ENCODE measurements around the gene BCAN.

BCAN gene

GRCh38 chr1:156692441-156692924 is 50.6 kb downstream of the BCAN start:
- no peak for DNase-seq (ENCODE audit: low read depth, low spot score)
- no peak overlapping the region for H3K4me3 ChIP-seq (ENCODE audit: low read depth, low read length)
- TF ChIP-seq CTCF (IDR thresholded peaks at IDR 0.05; ENCODE audit: insufficient read depth, low read length, missing control alignments): no peak
- POLR2A ChIA-PET: interaction anchor here (2.0 kb wide), 1 partner anchor 13 kb away, joined by 8 read pairs; the partner anchor contains the start of gene CRABP2
- CTCF ChIA-PET: interaction anchor here (3.9 to 49.8 kb wide), 7 partner anchors 17 to 197 kb away, joined by 48 to 2951 read pairs (median 217); partner anchors contain the start of genes CRABP2, INSRR, ISG20L2 and METTL25B

- no peak for DNase-seq (ENCODE audit: low read depth, low spot score)
- CTCF ChIA-PET: interaction anchor here (1.8 to 49.8 kb wide), 7 partner anchors 17 to 196 kb away, joined by 11 to 2951 read pairs (median 217); partner anchors contain the start of genes CRABP2, INSRR, ISG20L2 and METTL25B
- no peak overlapping the region for H3K4me3 ChIP-seq (ENCODE audit: low read depth, low read length)
- POLR2A ChIA-PET: no interaction called here
- no peak for TF ChIP-seq CTCF (IDR thresholded peaks at IDR 0.05; ENCODE audit: insufficient read depth, low read length, missing control alignments)
These were observed 51.3 kb downstream of the BCAN start for GRCh38 chr1:156692925-156693847.

GRCh38 chr1:156693848-156694689 is 52.2 kb downstream of the BCAN start:
- TF ChIP-seq CTCF (IDR thresholded peaks at IDR 0.05; ENCODE audit: insufficient read depth, low read length, missing control alignments): no peak
- no peak for DNase-seq (ENCODE audit: low read depth, low spot score)
- POLR2A ChIA-PET: interaction anchor here (0.7 kb wide), 1 partner anchor 9 kb away, joined by 4 read pairs; no protein-coding TSS in a partner anchor
- no peak overlapping the region for H3K4me3 ChIP-seq (ENCODE audit: low read depth, low read length)
- CTCF ChIA-PET: interaction anchor here (1.2 to 49.8 kb wide), 5 partner anchors 18 to 234 kb away, joined by 5 to 2951 read pairs (median 167); partner anchors contain the start of genes CRABP2, ISG20L2, METTL25B and NES

- no peak for TF ChIP-seq CTCF (IDR thresholded peaks at IDR 0.05; ENCODE audit: insufficient read depth, low read length, missing control alignments)
- no peak overlapping the region for H3K4me3 ChIP-seq (ENCODE audit: low read depth, low read length)
- DNase-seq (ENCODE audit: low read depth, low spot score): no peak
- ChIA-PET CTCF (interaction anchor here (1.2 to 49.8 kb wide), 5 partner anchors 19 to 233 kb away, joined by 5 to 2951 read pairs (median 167); partner anchors contain the start of genes CRABP2, ISG20L2, METTL25B and NES), POLR2A (no interaction called here)
These were observed 52.7 kb downstream of the BCAN start for GRCh38 chr1:156694690-156694962.

GRCh38 chr1:156696755-156697154 is 54.8 kb downstream of the BCAN start:
- no peak overlapping the region for H3K4me3 ChIP-seq (ENCODE audit: low read depth, low read length)
- ChIA-PET POLR2A (no interaction called here), CTCF (interaction anchor here (0.6 to 49.8 kb wide), 3 partner anchors 3 to 95 kb away, joined by 3 to 2951 read pairs (median 2951); partner anchors contain the start of genes CRABP2, GPATCH4, ISG20L2 and METTL25B)
- TF ChIP-seq CTCF (IDR thresholded peaks at IDR 0.05; ENCODE audit: insufficient read depth, low read length, missing control alignments): no peak
- no peak for DNase-seq (ENCODE audit: low read depth, low spot score)

All from AG04449 (cell line).